Measurements from ENCODE around the gene HOGA1.

HOGA1 gene

GRCh38 chr10:97539523-97540200, 44.5 kb upstream of the HOGA1 start:
- no peak overlapping the region for H3K4me3 ChIP-seq (ENCODE audit: low read depth, low read length)
- ChIA-PET POLR2A (no interaction called here), CTCF (interaction anchor here (0.6 to 10.9 kb wide), 12 partner anchors 9 to 132 kb away, joined by 3 to 150 read pairs (median 5); partner anchors contain the start of gene UBTD1)
- peak; percentile 30 for TF ChIP-seq CTCF (IDR thresholded peaks at IDR 0.05; ENCODE audit: insufficient read depth, low read length, missing control alignments)
- peak; percentile 42 for DNase-seq (ENCODE audit: low read depth, low spot score)

GRCh38 chr10:97540669-97541500, 43.3 kb upstream of the HOGA1 start:
- POLR2A ChIA-PET, result no interaction called here
- CTCF ChIA-PET, result interaction anchor here (0.7 to 10.9 kb wide), 9 partner anchors 9 to 87 kb away, joined by 3 to 150 read pairs (median 5); partner anchors contain the start of gene UBTD1
- DNase-seq (ENCODE audit: low read depth, low spot score), result no peak
- TF ChIP-seq CTCF (IDR thresholded peaks at IDR 0.05; ENCODE audit: insufficient read depth, low read length, missing control alignments), result no peak
- no peak overlapping the region for H3K4me3 ChIP-seq (ENCODE audit: low read depth, low read length)

- H3K4me3 ChIP-seq (ENCODE audit: low read depth, low read length), result peak overlapping the region; percentile 25; the same call in 1 of the 2 replicates
- DNase-seq (ENCODE audit: low read depth, low spot score), result peak; percentile 46
- ChIA-PET POLR2A (interaction anchor here (0.7 to 1.9 kb wide), 6 partner anchors 9 to 145 kb away, joined by 3 to 15 read pairs (median 3); partner anchors contain the start of genes AVPI1 and UBTD1), CTCF (interaction anchor here (0.7 to 10.9 kb wide), 5 partner anchors 8 to 43 kb away, joined by 3 to 150 read pairs (median 5); partner anchors contain the start of gene UBTD1)
- no peak for TF ChIP-seq CTCF (IDR thresholded peaks at IDR 0.05; ENCODE audit: insufficient read depth, low read length, missing control alignments)
Measured at GRCh38 chr10:97542169-97543024, 41.8 kb upstream of the HOGA1 start.

GRCh38 chr10:97543025-97543546, 41.1 kb upstream of the HOGA1 start:
- DNase-seq (ENCODE audit: low read depth, low spot score), result peak; percentile 83
- CTCF ChIA-PET, result interaction anchor here (0.7 to 10.9 kb wide), 4 partner anchors 7 to 44 kb away, joined by 4 to 150 read pairs (median 14); partner anchors contain the start of gene UBTD1
- no peak for TF ChIP-seq CTCF (IDR thresholded peaks at IDR 0.05; ENCODE audit: insufficient read depth, low read length, missing control alignments)
- POLR2A ChIA-PET, result interaction anchor here (0.9 to 1.9 kb wide), 4 partner anchors 9 to 144 kb away, joined by 3 to 15 read pairs (median 4); partner anchors contain the start of genes AVPI1 and UBTD1
- peak overlapping the region; percentile 8; the same call in 1 of the 2 replicates for H3K4me3 ChIP-seq (ENCODE audit: low read depth, low read length)

- ChIA-PET CTCF (interaction anchor here (0.9 to 10.3 kb wide), 5 partner anchors 9 to 136 kb away, joined by 3 to 150 read pairs (median 4); no protein-coding TSS in a partner anchor), POLR2A (no interaction called here)
- no peak overlapping the region for H3K4me3 ChIP-seq (ENCODE audit: low read depth, low read length)
- no peak for TF ChIP-seq CTCF (IDR thresholded peaks at IDR 0.05; ENCODE audit: insufficient read depth, low read length, missing control alignments)
- DNase-seq (ENCODE audit: low read depth, low spot score), result no peak
Measured at GRCh38 chr10:97546456-97547270, 37.5 kb upstream of the HOGA1 start.
